Stomach (tissue), 4 donors: ENCODE data around the gene MTG1.

Experiments
- EP300 ChIP-seq: sonication (generic); formaldehyde crosslinking; IDR thresholded peaks from one replicate; pipeline ENCODE4 v1.6.1; 2017; ENCODE audit warnings: antibody characterized with exemption
- POLR2A ChIP-seq, 4 donors: fragments of 450-650 bp; IDR thresholded peaks; one replicate each; pipeline ENCODE4 v1.6.1; 2016; ENCODE audit warnings: antibody characterized with exemption in 4 of 4, control low read depth in 2 of 4, mild to moderate bottlenecking in 1 of 4, moderate library complexity in 1 of 4
- POLR2AphosphoS5 ChIP-seq, 3 donors: sonication (generic); formaldehyde crosslinking; IDR thresholded peaks; one replicate each; pipeline ENCODE4 v1.6.1; 2016; ENCODE audit warnings: antibody characterized with exemption in 3 of 3
- TF ChIP-seq, protein P1 (sequence below), 7 experiments: fragments of 450-650 bp in 4 of 7; fragments of 200-600 bp in 3 of 7; sonication (generic) in 3 of 7; IDR thresholded peaks; one replicate each; pipeline ENCODE4 v1.5.1; 2016 to 2019; ENCODE audit warnings: antibody characterized with exemption in 7 of 7, control low read depth in 2 of 7, mild to moderate bottlenecking in 1 of 7

DNA sequence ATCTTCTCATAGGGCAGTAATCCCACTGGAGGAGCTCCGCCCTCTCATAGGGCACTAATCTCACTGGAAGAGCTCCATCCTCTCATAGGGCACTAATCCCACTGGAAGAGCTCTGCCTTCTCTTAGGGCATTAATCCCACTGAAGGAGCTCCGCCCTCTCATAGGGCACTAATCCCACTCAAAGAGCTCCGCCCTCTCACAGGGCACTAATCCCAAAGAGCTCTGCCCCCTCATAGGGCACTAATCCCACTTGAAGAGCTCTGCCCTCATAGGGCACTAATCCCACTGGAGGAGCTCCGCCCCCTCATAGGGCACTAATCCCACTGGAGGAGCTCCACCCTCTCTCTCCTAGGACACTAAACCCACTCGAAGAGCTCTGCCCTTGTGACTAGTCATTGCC is 32.7 kb upstream of the MTG1 start:
- no peak for TF ChIP-seq POLR2A (IDR thresholded peaks at IDR 0.05)
- TF ChIP-seq, protein P1, sequence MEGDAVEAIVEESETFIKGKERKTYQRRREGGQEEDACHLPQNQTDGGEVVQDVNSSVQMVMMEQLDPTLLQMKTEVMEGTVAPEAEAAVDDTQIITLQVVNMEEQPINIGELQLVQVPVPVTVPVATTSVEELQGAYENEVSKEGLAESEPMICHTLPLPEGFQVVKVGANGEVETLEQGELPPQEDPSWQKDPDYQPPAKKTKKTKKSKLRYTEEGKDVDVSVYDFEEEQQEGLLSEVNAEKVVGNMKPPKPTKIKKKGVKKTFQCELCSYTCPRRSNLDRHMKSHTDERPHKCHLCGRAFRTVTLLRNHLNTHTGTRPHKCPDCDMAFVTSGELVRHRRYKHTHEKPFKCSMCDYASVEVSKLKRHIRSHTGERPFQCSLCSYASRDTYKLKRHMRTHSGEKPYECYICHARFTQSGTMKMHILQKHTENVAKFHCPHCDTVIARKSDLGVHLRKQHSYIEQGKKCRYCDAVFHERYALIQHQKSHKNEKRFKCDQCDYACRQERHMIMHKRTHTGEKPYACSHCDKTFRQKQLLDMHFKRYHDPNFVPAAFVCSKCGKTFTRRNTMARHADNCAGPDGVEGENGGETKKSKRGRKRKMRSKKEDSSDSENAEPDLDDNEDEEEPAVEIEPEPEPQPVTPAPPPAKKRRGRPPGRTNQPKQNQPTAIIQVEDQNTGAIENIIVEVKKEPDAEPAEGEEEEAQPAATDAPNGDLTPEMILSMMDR (IDR thresholded peaks at IDR 0.05), result no peak
- no peak for TF ChIP-seq POLR2AphosphoS5 (IDR thresholded peaks at IDR 0.05)
- no peak for TF ChIP-seq EP300
